Measurements from ENCODE around the gene OTOP2. TPM values are rescaled to one million over a fixed set of nuclear protein-coding genes. Genes with fewer than 3 reads are reported as not detected.

Gene OTOP2
- total RNA-seq, 1 donor from 2014 or later, result not detected

DNA sequence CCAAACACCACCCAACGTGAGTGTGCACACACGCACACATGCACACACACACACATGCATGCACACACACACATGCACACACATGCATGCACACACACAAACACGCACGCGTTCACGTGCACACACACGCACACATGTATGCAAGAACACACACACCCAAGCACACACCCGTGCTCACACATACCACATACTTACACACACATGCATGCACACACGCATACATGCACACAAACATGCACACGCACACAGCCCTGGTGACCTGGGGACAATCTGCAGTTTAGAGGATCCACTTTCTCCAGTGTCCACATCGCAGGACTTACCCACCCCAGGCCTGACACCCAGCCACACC lies 7.2 kb upstream of the OTOP2 start:
- Histone ChIP-seq H3K4me1 (peaks cover 3% of the 10 kb centered on the region), H3K36me3 (no peaks in the 10 kb centered on the region), H3K4me3 (no peak overlapping the region), H3K27ac (replicated peaks) (no peak overlapping the region), H3K27me3 (ENCODE audit: low read depth) (peaks cover 72% of the 10 kb centered on the region), H3K9me3 (replicated peaks) (no peaks in the 10 kb centered on the region)
- no peak for DNase-seq
- TF ChIP-seq, protein P1, sequence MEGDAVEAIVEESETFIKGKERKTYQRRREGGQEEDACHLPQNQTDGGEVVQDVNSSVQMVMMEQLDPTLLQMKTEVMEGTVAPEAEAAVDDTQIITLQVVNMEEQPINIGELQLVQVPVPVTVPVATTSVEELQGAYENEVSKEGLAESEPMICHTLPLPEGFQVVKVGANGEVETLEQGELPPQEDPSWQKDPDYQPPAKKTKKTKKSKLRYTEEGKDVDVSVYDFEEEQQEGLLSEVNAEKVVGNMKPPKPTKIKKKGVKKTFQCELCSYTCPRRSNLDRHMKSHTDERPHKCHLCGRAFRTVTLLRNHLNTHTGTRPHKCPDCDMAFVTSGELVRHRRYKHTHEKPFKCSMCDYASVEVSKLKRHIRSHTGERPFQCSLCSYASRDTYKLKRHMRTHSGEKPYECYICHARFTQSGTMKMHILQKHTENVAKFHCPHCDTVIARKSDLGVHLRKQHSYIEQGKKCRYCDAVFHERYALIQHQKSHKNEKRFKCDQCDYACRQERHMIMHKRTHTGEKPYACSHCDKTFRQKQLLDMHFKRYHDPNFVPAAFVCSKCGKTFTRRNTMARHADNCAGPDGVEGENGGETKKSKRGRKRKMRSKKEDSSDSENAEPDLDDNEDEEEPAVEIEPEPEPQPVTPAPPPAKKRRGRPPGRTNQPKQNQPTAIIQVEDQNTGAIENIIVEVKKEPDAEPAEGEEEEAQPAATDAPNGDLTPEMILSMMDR (IDR thresholded peaks at IDR 0.05; ENCODE audit: borderline replicate concordance), result no peak
- intact Hi-C loops (cut with micrococcal nuclease), result no loop called here

DNA sequence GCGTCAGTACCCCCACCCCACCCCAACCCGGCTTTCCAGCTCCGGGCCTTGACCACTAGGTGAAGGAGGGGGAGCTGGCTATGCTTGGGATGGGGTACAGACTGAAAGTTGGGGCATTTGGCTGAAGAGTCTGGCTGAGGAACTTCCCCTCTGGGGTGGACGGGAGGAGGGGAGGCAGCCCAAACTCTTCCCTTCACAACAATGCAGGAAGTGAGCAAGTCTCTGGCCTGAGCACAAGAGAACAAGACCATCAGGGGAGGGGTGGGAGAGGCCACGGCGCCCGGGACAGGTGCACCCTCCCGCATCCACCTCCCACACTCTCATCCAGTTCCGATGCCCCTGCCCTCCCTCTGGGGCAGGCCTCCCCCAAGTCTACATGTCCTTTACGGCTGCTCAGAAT lies 6.6 kb upstream of the OTOP2 start:
- DNase-seq, result no peak
- TF ChIP-seq, protein P1 (IDR thresholded peaks at IDR 0.05; ENCODE audit: borderline replicate concordance), result no peak
- Histone ChIP-seq H3K9me3 (replicated peaks) (no peaks in the 10 kb centered on the region), H3K27ac (replicated peaks) (no peak overlapping the region), H3K36me3 (no peaks in the 10 kb centered on the region), H3K27me3 (ENCODE audit: low read depth) (peaks cover 78% of the 10 kb centered on the region), H3K4me1 (peaks cover 3% of the 10 kb centered on the region), H3K4me3 (no peak overlapping the region)
- intact Hi-C loops (cut with micrococcal nuclease), result no loop called here

DNA sequence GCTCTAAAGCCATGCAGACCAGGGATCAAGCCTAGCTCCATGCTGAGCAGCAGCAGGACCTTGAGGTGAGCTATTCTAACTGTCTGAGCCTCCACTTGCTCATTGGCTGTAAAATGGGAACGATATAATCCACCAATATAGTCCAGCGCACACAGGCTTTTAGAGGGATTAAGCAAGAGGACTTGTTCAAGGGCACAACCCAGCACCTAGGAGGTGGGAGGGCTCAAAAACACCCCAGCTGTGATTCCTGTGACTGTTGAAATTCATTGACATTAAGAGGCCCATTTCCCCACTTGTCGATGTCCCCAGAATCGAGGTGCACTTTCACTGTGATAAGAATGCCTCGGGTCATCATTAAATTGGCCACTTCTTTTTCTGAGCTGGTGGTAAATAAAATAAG lies 5.2 kb upstream of the OTOP2 start:
- Histone ChIP-seq H3K9me3 (replicated peaks) (no peaks in the 10 kb centered on the region), H3K27me3 (ENCODE audit: low read depth) (peaks cover 93% of the 10 kb centered on the region), H3K4me3 (no peak overlapping the region), H3K36me3 (no peaks in the 10 kb centered on the region), H3K4me1 (peaks cover 16% of the 10 kb centered on the region), H3K27ac (replicated peaks) (no peak overlapping the region)
- no peak for DNase-seq
- TF ChIP-seq, protein P1 (IDR thresholded peaks at IDR 0.05; ENCODE audit: borderline replicate concordance), result no peak
- intact Hi-C loops (cut with micrococcal nuclease), result no loop called here

DNA sequence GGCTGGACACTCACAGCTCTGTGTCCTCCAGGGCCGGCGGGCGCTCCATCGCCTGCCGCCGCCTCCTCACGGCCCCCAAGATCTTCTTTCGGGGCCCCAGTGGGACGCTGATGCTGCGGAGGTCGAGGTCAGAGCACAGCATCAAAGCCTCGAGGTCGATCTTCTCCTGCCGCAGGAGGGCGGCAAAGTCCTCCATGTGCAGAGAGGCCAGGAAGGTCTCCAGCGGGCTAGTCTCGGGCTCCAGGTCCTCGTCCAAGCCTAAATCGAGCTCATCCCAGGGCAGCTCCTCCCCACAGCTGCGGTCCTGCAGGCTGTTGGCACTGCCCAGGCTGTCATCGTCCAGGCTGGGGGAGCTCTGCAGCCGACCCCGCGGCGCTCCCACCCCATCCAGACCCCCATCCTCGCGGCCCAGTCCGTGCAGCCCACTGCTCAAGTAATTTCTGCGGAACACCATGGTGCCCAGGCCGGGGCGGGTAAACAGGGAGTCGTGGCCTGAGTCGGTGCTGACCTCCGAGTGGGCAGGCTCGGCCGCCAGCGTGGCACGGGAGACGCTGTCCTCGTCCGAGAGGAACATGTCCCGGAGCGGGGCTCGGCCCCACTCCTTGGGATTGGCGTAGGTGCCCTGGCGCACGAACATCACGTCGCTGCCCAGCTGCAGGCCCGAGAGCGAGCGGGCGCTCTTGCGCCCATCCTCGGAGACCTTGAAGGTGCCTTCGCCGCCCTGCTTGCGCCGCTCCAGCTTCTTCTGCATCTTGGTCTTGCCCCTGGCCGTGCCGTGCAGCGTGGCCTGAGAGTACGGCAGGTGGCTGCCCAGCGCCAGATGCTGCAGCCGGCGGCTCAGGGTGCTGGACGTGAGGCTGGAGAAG lies 4.4 kb upstream of the OTOP2 start:
- intact Hi-C loops (cut with micrococcal nuclease), result no loop called here
- H3K4me1 ChIP-seq, result peaks cover 24% of the 10 kb centered on the region
- TF ChIP-seq, protein P1 (IDR thresholded peaks at IDR 0.05; ENCODE audit: borderline replicate concordance), result peak; percentile 46
- no peaks in the 10 kb centered on the region for H3K9me3 ChIP-seq (replicated peaks)
- H3K27ac ChIP-seq (replicated peaks), result no peak overlapping the region
- no peaks in the 10 kb centered on the region for H3K36me3 ChIP-seq
- no peak for DNase-seq
- H3K4me3 ChIP-seq, result no peak overlapping the region
- H3K27me3 ChIP-seq (ENCODE audit: low read depth), result peaks cover 100% of the 10 kb centered on the region

DNA sequence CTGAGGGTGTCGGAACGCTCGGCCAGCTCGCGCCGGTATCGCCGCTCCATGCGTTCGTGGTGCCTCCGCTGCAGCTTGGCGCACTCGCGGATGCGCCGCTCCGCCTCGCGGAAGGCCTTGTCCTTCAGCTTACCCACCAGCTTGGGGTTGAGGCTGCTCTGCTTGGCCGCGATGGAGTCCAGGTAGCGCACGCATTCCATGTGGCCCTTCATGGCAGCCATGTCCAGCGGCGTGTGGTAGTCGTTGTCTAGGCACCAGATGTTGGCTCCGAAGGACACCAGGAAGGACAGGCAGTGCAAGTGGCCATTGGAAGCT lies 3.8 kb upstream of the OTOP2 start:
- Histone ChIP-seq H3K4me3 (no peak overlapping the region), H3K9me3 (replicated peaks) (no peaks in the 10 kb centered on the region), H3K27me3 (ENCODE audit: low read depth) (peaks cover 100% of the 10 kb centered on the region), H3K36me3 (no peaks in the 10 kb centered on the region), H3K27ac (replicated peaks) (no peak overlapping the region), H3K4me1 (peaks cover 26% of the 10 kb centered on the region)
- intact Hi-C loops (cut with micrococcal nuclease), result no loop called here
- DNase-seq, result no peak
- TF ChIP-seq, protein P1 (IDR thresholded peaks at IDR 0.05; ENCODE audit: borderline replicate concordance), result no peak
